ENCODE measurements around the gene NPHP4. TPM values are rescaled to one million over a fixed set of nuclear protein-coding genes. Genes with fewer than 3 reads are reported as not detected.

Gene NPHP4
- total RNA-seq, 2 experiments from 2014 or later = 13.4 to 24.2 TPM

GRCh38 chr1:6033124-6033523 is 40.9 kb upstream of the NPHP4 start:
- DNase-seq (ENCODE audit: low spot score) = no peak
- Histone ChIP-seq H3K9me2 (ENCODE audit: insufficient read depth, low read length) (no peaks in the 10 kb centered on the region), H3K4me2 (ENCODE audit: low read length) (no peak overlapping the region), H3K9me3 (ENCODE audit: low read length) (no peaks in the 10 kb centered on the region), H3K36me3 (ENCODE audit: insufficient read depth, low read length) (peaks cover 37% of the 10 kb centered on the region), H3K4me3 (ENCODE audit: low read depth, low read length, poor library complexity, severe bottlenecking) (no peak overlapping the region), H4K20me1 (ENCODE audit: insufficient read depth, low read length) (no peaks in the 10 kb centered on the region; the same call in 1 of the 2 replicates), H2AFZ (ENCODE audit: low read length) (no peak overlapping the region), H3K4me1 (ENCODE audit: insufficient read depth, low read length, poor library complexity, severe bottlenecking) (peaks cover 22% of the 10 kb centered on the region), H3K27ac (ENCODE audit: low read depth, low read length, poor library complexity, severe bottlenecking) (no peak overlapping the region), H3K79me2 (ENCODE audit: insufficient read depth, low read depth, low read length) (peaks cover 37% of the 10 kb centered on the region)
- TF ChIP-seq CTCF (conservative IDR thresholded peaks at IDR 0.05; ENCODE audit: low read length) = no peak
- no peak for TF ChIP-seq EZH2phosphoT487 (IDR thresholded peaks at IDR 0.05; ENCODE audit: borderline replicate concordance, low read depth, low read length)
- ChIA-PET POLR2A (interaction anchor here (0.5 kb wide), 1 partner anchor 42 kb away, joined by 3 read pairs; no protein-coding TSS in a partner anchor), CTCF (ENCODE audit: unreplicated experiment) (interaction anchor here (0.8 kb wide), 1 partner anchor 58 kb away, joined by 3 read pairs; no protein-coding TSS in a partner anchor)
- BruUV-seq (replicated peaks) = no TSS peak
- intact Hi-C loops (cut with micrococcal nuclease; ENCODE audit: unreplicated experiment) = no loop called here

- DNase-seq (ENCODE audit: low spot score) = no peak
- Histone ChIP-seq H3K4me3 (ENCODE audit: low read depth, low read length, poor library complexity, severe bottlenecking) (no peak overlapping the region), H3K4me2 (ENCODE audit: low read length) (no peak overlapping the region), H4K20me1 (ENCODE audit: insufficient read depth, low read length) (no peaks in the 10 kb centered on the region), H3K9me3 (ENCODE audit: low read length) (no peaks in the 10 kb centered on the region), H3K27ac (ENCODE audit: low read depth, low read length, poor library complexity, severe bottlenecking) (no peak overlapping the region), H3K36me3 (ENCODE audit: insufficient read depth, low read length) (peaks cover 37% of the 10 kb centered on the region), H3K4me1 (ENCODE audit: insufficient read depth, low read length, poor library complexity, severe bottlenecking) (peaks cover 34% of the 10 kb centered on the region), H3K9me2 (ENCODE audit: insufficient read depth, low read length) (no peaks in the 10 kb centered on the region), H2AFZ (ENCODE audit: low read length) (no peak overlapping the region), H3K79me2 (ENCODE audit: insufficient read depth, low read depth, low read length) (peaks cover 55% of the 10 kb centered on the region)
- no TSS peak for BruUV-seq (replicated peaks)
- ChIA-PET CTCF (ENCODE audit: unreplicated experiment) (no interaction called here), POLR2A (no interaction called here)
- intact Hi-C loops (cut with micrococcal nuclease; ENCODE audit: unreplicated experiment) = no loop called here
- no peak for TF ChIP-seq EZH2phosphoT487 (IDR thresholded peaks at IDR 0.05; ENCODE audit: borderline replicate concordance, low read depth, low read length)
- no peak for TF ChIP-seq CTCF (conservative IDR thresholded peaks at IDR 0.05; ENCODE audit: low read length)
Observed at GRCh38 chr1:6030547-6031261, 38.5 kb upstream of the NPHP4 start.

- ChIA-PET CTCF (ENCODE audit: unreplicated experiment) (no interaction called here), POLR2A (no interaction called here)
- H3K9me3 ChIP-seq (ENCODE audit: low read length) = no peaks in the 10 kb centered on the region
- no peak overlapping the region for H3K4me2 ChIP-seq (ENCODE audit: low read length)
- no peaks in the 10 kb centered on the region for H4K20me1 ChIP-seq (ENCODE audit: insufficient read depth, low read length)
- no peaks in the 10 kb centered on the region for H3K9me2 ChIP-seq (ENCODE audit: insufficient read depth, low read length)
- peaks cover 31% of the 10 kb centered on the region for H3K36me3 ChIP-seq (ENCODE audit: insufficient read depth, low read length)
- H3K79me2 ChIP-seq (ENCODE audit: insufficient read depth, low read depth, low read length) = peaks cover 55% of the 10 kb centered on the region
- no peak overlapping the region for H2AFZ ChIP-seq (ENCODE audit: low read length)
- H3K4me3 ChIP-seq (ENCODE audit: low read depth, low read length, poor library complexity, severe bottlenecking) = no peak overlapping the region
- no TSS peak for BruUV-seq (replicated peaks)
- TF ChIP-seq EZH2phosphoT487 (IDR thresholded peaks at IDR 0.05; ENCODE audit: borderline replicate concordance, low read depth, low read length) (no peak), CTCF (conservative IDR thresholded peaks at IDR 0.05; ENCODE audit: low read length) (no peak)
- no peak overlapping the region for H3K27ac ChIP-seq (ENCODE audit: low read depth, low read length, poor library complexity, severe bottlenecking)
- DNase-seq (ENCODE audit: low spot score) = no peak
- peaks cover 40% of the 10 kb centered on the region for H3K4me1 ChIP-seq (ENCODE audit: insufficient read depth, low read length, poor library complexity, severe bottlenecking)
- intact Hi-C loops (cut with micrococcal nuclease; ENCODE audit: unreplicated experiment) = no loop called here
Observed at GRCh38 chr1:6030132-6030531, 37.9 kb upstream of the NPHP4 start.
